DMS114 treated with DMSO at 0.1 percent for 48 hours (cell line): ENCODE results near the gene PTGFRN.

Experiments
- DNase-seq: peaks from one replicate; lab custom pipeline; 2025; ENCODE audit not compliant: unreplicated experiment; lab: John Stamatoyannopoulos, UW

Gene PTGFRN

DNA sequence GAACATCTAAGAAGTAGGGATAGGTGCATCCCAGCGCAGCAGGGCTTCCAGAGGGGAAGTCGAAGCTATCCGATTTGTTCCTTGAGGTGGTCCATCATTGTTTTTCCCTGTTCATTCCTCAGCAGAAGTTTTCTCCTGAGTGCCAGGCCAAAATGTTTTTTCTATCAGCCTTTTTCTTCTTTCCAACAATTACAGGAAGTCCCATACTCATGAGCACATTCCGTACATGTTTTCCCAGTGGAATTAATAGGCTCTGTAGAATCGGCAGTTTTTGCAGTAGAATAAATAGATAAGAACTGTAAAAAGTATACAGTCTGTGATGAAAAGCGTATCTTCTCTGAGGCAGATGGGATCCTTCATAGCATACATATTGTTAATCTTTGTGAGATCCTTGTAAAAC lies 116.6 kb downstream of the PTGFRN start:
- no peak for DNase-seq

DNA sequence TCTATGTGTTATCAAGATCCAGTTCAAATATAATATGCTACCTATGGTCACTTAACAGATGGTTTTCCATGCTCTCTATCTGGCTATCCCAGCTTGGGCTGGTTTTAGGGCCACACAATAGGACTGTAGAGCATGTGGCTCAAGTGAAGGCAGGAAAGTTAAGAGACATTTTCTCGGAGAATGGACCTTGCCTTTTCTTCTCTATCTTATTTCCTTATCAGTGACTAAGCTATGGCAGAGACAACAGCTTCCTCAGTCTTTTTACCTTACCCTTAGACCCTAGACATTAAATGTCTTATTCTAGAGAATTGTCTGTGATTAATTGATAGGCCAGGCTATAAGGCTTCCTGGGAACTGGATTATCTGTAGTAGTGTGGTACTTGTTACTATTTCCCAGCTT lies 120.0 kb downstream of the PTGFRN start:
- DNase-seq, result no peak

DNA sequence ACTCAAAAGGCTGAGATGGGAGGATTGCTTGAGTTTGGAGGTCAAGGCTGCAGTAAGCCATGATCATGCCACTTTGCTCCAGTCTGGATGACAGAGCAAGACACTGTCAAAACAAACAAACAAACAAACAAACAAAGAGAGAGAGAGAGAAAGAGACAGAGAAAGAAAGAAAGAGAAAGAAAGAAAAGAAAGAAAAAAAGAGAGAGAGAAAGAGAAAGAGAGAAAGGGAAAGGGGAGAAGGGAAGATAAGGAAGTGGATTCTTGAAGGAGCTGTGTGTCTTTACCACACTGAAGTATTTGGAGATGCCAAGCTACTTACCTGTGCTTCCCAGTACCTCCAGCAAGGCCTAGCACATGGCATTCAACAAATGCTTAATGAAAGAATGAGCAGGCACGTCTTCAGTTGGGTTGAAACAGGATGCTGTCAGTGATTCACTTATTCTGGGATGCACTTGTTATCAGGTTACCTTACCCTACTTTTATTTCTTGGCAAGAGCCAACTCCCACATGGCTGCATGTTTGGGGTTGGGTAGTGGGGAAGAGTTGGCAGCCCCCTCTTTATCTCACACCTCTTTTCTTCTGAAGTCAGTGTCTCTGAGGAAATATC lies 120.7 kb downstream of the PTGFRN start:
- no peak for DNase-seq

DNA sequence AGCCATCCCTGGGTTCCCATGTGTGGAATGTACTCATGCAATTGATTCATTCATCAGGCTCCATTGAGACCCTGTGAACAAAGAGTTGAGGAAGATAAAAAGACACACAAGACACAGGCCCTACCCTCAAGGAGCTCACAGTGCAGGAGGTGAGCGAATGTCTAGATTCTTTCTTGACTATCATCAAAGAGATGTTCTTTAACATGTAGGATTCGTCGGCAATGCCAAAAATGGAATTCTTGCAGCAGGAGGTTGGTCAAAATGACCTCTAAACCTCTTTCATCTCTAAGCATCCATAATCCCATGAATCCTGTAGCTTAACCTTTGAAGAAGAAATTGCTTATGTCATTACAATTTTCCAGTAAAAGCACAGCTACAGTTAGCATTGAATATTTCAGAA lies 122.5 kb downstream of the PTGFRN start:
- DNase-seq, result no peak

DNA sequence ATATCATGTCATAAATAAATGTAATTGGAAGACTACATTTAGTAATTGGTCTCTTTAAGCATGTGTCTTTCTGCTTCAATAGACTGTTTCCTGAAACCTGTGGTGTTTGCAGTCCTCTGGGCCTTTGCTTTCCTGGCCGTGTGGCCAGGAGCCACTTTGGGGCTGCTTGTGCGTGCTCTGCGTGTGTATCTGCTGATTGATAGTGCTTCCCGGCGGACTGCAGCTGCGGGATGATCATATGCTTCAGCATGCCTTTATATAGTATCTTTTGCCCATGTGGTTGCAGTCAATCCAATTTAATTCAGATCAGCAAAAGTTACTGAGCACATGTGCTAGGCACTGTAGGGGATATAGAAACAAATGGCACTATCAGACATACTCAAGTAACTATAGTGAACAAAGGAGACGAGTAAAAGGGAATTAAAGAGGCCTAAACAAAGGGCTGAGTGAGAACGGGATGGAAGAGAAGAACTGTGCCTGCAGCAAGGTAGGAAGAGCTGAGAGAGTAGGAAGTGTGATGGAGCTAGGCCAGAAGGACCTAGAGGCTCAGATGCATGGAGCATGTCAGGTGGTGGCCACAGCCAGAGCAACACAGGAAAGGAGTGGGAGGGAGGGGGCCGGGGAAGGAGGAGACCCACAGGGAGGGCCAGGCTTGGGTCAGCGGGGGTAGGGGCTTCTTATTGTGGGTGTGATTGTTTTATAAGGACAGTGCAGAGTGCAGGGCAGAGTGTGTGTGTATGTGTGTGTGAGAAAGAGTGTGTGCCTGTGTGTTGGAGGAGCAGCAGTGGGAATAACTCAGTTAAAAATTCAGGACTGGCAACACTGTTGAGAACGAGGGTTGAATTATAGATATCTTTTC lies 123.2 kb downstream of the PTGFRN start:
- no peak for DNase-seq

DNA sequence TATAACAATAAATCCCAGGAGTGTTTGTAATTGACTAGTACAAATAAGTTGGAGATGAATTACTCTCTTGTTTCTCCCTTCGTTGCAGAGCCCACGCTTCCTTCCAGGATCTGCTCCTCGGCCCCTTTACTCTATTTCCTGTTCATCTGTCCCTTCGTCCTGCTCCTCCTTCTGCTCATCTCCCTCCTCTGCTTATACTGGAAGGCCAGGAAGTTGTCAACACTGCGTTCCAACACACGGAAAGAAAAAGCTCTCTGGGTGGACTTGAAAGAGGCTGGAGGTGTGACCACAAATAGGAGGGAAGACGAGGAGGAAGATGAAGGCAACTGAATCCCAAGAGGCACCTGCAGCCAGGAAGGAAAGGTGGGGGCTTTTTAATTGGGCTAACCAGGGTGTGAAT lies 124.1 kb downstream of the PTGFRN start:
- no peak for DNase-seq

- no peak for DNase-seq
These were observed 125.1 kb downstream of the PTGFRN start for GRCh38 chr1:117034791-117035290.

- no peak for DNase-seq
These were observed 126.3 kb downstream of the PTGFRN start for GRCh38 chr1:117036018-117036461.

DNA sequence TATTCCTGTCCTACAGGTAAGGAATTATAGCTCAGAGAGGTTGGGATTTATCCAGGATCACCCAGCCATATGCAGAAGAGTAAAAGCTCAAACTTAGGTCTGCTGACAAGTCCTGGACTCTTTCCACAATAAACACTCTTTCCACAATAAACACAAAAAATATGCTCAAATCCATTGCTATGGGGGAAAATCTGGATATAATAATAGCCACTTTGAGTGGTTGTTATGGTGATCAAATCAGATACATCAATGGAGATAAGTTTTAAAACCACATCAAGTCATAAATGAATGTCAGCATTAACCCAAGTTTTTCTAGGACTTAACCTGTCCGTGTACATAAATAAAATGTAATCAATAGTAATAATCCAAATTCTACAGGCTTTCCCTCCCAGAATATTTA lies 128.1 kb downstream of the PTGFRN start:
- no peak for DNase-seq

DNA sequence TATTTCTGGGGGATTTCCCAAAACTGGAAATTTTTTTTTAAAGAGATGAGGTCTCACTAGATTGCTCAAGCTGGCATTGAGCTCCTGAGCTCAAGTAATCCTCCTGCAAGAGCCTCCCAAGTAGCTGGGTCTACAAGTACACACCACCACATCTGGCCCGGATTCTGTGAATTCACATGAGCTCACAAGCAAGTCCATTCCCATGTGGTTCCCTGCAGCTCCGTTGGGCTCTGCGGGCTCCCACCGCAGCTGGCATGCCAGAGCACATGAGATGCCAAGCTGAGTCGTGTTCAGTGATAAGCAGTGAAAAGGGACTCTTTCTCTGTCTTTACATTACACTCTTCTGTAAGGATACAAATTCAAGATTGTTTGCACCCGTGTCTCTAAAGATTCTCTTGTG lies 128.5 kb downstream of the PTGFRN start:
- DNase-seq, result no peak
